SU-DHL-6 (cell line): ENCODE data around the gene DOC2B.
"Not testable (repeated sequence)": the region's sequence is repeated elsewhere in the genome, so short reads cannot be mapped to it uniquely, and the experiment has no call there.

Experiments
- EZH2phosphoT487 ChIP-seq: fragments of 200-600 bp; sonication (generic), shearing (Covaris generic); conservative IDR thresholded peaks from 2 replicates; pipeline ENCODE4 v1.6.1; 2018; ENCODE audit warnings: mild to moderate bottlenecking, antibody characterized with exemption, low read length, moderate library complexity, mixed read lengths
- TF ChIP-seq, protein P1 (sequence below): fragments of 200-600 bp; sonication (generic); IDR thresholded peaks from one replicate; pipeline ENCODE4 v1.5.1; 2017; ENCODE audit warnings: antibody characterized with exemption, mild to moderate bottlenecking, low read length, moderate library complexity; ENCODE audit not compliant: insufficient read depth, poor library complexity, severe bottlenecking

DNA sequence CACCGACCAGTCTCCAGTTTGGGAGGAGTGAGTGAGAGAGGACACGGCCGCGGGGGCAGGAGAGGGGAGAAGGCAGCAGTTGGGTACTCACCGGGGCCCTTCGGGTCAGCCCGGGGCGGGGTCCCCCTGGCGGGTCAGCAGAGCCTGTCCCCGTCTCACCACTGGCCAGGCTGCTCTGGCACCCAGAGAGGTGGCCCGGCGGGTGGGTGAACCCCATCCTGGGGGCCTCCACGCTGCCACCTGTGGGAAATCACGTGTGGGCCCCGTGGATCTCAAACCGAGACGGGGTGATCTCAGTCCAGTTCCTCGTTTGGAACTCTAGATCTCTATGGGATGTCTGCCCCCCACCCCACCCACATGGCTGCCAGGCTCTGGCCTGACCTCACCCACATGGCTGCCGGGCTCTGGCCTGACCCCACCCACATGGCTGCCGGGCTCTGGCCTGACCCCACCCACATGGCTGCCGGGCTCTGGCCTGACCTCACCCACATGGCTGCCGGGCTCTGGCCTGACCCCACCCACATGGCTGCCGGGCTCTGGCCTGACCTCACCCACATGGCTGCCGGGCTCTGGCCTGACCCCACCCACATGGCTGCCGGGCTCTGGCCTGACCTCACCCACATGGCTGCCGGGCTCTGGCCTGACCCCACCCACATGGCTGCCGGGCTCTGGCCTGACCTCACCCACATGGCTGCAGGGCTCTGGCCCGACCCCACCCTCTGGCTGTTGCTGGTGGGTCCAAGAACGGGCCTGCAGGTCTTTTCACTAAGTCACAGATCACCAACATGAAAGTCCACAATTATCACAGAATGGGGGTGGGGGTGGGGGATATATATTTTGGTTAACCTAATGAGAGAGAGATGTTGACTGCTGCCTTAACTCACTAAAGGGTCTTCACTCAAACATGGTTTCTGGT, 34.4 kb upstream of the DOC2B start:
- TF ChIP-seq, protein P1, sequence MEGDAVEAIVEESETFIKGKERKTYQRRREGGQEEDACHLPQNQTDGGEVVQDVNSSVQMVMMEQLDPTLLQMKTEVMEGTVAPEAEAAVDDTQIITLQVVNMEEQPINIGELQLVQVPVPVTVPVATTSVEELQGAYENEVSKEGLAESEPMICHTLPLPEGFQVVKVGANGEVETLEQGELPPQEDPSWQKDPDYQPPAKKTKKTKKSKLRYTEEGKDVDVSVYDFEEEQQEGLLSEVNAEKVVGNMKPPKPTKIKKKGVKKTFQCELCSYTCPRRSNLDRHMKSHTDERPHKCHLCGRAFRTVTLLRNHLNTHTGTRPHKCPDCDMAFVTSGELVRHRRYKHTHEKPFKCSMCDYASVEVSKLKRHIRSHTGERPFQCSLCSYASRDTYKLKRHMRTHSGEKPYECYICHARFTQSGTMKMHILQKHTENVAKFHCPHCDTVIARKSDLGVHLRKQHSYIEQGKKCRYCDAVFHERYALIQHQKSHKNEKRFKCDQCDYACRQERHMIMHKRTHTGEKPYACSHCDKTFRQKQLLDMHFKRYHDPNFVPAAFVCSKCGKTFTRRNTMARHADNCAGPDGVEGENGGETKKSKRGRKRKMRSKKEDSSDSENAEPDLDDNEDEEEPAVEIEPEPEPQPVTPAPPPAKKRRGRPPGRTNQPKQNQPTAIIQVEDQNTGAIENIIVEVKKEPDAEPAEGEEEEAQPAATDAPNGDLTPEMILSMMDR: not testable (repeated sequence)
- TF ChIP-seq EZH2phosphoT487: not testable (repeated sequence)
